HEK293 (cell line): ENCODE results near the gene NHLH1.
"Not testable (repeated sequence)": the region's sequence is repeated elsewhere in the genome, so short reads cannot be mapped to it uniquely, and the experiment has no call there.

Experiments used
- CTCF ChIP-seq: fragments of 450-650 bp; formaldehyde crosslinking; IDR thresholded peaks from 2 replicates; pipeline ENCODE4 v1.5.1; 2016; ENCODE audit warnings: missing biosample characterization, missing genetic modification characterization
- GFI1B ChIP-seq: fragments of 450-650 bp; formaldehyde crosslinking; IDR thresholded peaks from 2 replicates; pipeline ENCODE4 v1.5.1; 2016; ENCODE audit warnings: missing biosample characterization, missing genetic modification characterization
- MZF1 ChIP-seq: fragments of 450-650 bp; formaldehyde crosslinking; IDR thresholded peaks from 2 replicates; pipeline ENCODE4 v1.5.1; 2017; ENCODE audit warnings: missing biosample characterization, missing genetic modification characterization, borderline replicate concordance
- PBX3 ChIP-seq: sonication (generic); formaldehyde crosslinking; IDR thresholded peaks from 2 replicates; pipeline ENCODE4 v1.8.1; 2022; ENCODE audit warnings: mild to moderate bottlenecking, moderate library complexity, missing genetic modification reagents
- RBAK ChIP-seq: fragments of 450-650 bp; formaldehyde crosslinking; IDR thresholded peaks from 2 replicates; pipeline ENCODE4 v1.5.1; 2016; ENCODE audit warnings: missing biosample characterization, missing genetic modification characterization
- ZNF133 ChIP-seq: fragments of 450-650 bp; formaldehyde crosslinking; IDR thresholded peaks from 2 replicates; pipeline ENCODE4 v1.5.1; 2016; ENCODE audit warnings: missing biosample characterization, missing genetic modification characterization
- ZNF530 ChIP-seq: fragments of 450-650 bp; formaldehyde crosslinking; IDR thresholded peaks from 2 replicates; pipeline ENCODE4 v1.5.1; 2016; ENCODE audit warnings: low read depth, missing biosample characterization, missing genetic modification characterization
- ZNF561 ChIP-seq: fragments of 450-650 bp; IDR thresholded peaks from 2 replicates; pipeline ENCODE4 v1.5.1; 2018; ENCODE audit warnings: missing biosample characterization, missing genetic modification characterization, borderline replicate concordance
- ZNF654 ChIP-seq: fragments of 450-650 bp; formaldehyde crosslinking; IDR thresholded peaks from 2 replicates; pipeline ENCODE4 v1.5.1; 2016; ENCODE audit warnings: low read depth, missing biosample characterization, missing genetic modification characterization
- ZNF776 ChIP-seq: fragments of 450-650 bp; formaldehyde crosslinking; IDR thresholded peaks from 2 replicates; pipeline ENCODE4 v1.5.0; 2017; ENCODE audit warnings: missing biosample characterization, missing genetic modification characterization, borderline replicate concordance
- TF ChIP-seq, protein P1 (sequence below): fragments of 450-650 bp; formaldehyde crosslinking; IDR thresholded peaks from 2 replicates; pipeline ENCODE4 v1.5.1; 2016; ENCODE audit warnings: missing biosample characterization, missing genetic modification characterization

- not testable (repeated sequence) for TF ChIP-seq PBX3 (CRISPR knock-in tag); CTCF (tag by site-specific recombination); RBAK (tag by site-specific recombination); ZNF530 (tag by site-specific recombination); MZF1; GFI1B; ZNF561 (tag by site-specific recombination); ZNF133 (tag by site-specific recombination); ZNF776 (tag by site-specific recombination); ZNF654 (tag by site-specific recombination)
- TF ChIP-seq, protein P1, sequence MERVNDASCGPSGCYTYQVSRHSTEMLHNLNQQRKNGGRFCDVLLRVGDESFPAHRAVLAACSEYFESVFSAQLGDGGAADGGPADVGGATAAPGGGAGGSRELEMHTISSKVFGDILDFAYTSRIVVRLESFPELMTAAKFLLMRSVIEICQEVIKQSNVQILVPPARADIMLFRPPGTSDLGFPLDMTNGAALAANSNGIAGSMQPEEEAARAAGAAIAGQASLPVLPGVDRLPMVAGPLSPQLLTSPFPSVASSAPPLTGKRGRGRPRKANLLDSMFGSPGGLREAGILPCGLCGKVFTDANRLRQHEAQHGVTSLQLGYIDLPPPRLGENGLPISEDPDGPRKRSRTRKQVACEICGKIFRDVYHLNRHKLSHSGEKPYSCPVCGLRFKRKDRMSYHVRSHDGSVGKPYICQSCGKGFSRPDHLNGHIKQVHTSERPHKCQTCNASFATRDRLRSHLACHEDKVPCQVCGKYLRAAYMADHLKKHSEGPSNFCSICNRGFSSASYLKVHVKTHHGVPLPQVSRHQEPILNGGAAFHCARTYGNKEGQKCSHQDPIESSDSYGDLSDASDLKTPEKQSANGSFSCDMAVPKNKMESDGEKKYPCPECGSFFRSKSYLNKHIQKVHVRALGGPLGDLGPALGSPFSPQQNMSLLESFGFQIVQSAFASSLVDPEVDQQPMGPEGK (tag by site-specific recombination) = not testable (repeated sequence)
Measured at GRCh38 chr1:160388406-160388805, 21.5 kb downstream of the NHLH1 start.
